HEK293T (cell line): ENCODE data around the gene ESPNL.

ENCODE experiments used
- ARNT ChIP-seq: fragments of 450-650 bp; IDR thresholded peaks from 2 replicates; pipeline ENCODE4 v1.6.1; 2017; ENCODE audit warnings: mild to moderate bottlenecking
- SP1 ChIP-seq: fragments of 450-650 bp; IDR thresholded peaks from 2 replicates; pipeline ENCODE4 v1.6.1; 2017
- SUZ12 ChIP-seq: fragments of 450-650 bp; IDR thresholded peaks from 2 replicates; pipeline ENCODE4 v1.6.1; 2016; ENCODE audit warnings: mild to moderate bottlenecking

DNA sequence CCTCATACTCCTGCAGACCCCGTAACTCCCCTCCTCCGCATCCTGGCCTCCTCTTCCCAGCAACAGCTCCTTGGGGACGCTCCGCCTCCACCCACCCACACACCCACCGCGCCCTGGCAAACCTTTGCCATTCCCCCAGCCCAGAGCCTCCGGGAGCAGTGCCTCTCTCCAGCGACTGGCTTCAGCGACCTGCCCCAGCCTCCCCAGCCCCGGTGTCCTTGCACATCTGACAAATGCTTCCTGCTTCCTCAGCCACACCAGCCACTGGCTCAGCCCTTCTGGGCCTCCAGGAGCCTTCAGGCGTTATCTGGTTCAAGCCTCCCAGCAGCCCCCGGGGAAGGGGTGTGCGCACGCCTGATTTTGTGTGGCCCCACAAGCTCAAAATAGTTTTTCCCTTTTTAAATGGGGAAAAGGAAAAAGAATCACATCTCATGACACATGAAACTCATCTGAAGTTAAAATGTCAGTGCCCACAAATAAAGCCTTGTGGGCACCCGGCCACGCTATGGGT lies 14.2 kb downstream of the ESPNL start:
- TF ChIP-seq ARNT (no peak), SP1 (no peak), SUZ12 (no peak)
